ENCODE data around the gene ALOXE3.

The ALOXE3 gene

DNA sequence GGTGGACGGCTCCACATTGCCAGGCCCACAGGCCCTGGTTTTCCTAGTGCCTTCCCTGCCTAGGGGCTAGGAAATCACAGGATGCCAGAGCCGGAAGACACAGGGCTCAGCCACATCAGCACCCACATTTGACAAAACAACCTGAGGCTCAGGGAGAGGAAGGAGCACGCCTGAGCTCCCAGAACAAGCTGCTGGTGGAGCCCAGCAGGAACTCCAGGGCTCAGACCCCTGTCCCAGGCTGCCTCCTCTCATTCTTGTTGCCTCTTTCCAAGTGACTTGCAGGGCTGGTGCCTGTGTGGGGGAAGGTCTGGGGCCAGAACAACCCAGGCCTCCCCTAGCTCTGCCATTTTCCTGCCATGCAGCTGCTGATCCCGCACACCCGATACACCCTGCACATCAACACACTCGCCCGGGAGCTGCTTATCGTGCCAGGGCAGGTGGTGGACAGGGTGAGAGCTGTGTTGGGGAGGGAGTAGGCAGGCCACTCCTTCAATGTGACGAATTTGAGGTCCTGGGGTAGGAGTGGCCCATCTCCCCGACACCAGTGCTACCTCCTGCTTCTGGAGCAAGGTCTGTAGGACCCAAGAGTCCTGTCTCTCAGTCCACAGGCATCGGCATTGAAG lies 71.9 kb downstream of the ALOXE3 start:
- DNase-seq = no peak
